HEK293 (cell line): ENCODE measurements around the gene AQR.

ENCODE experiments used
- CTCF ChIA-PET: fragments of 350-600 bp; formaldehyde crosslinking; extraction: SDS; loops from one replicate; lab custom pipeline; 2021; ENCODE audit warnings: antibody characterized with exemption; lab: Yijun Ruan, JAX
- POLR2A ChIA-PET: fragments of 300-600 bp; formaldehyde crosslinking; extraction: SDS; loops from one replicate; lab custom pipeline; 2020; ENCODE audit warnings: antibody characterized with exemption, inconsistent platforms; lab: Yijun Ruan, JAX
- H3K27ac ChIP-seq: fragments of 200-500 bp; sonication (Bioruptor generic); 2 replicates; pipeline ENCODE4 v1.5.1; 2014; ENCODE audit warnings: low read depth, low read length, control low read depth, inconsistent platforms; ENCODE audit errors: extremely low read depth
- H3K36me3 ChIP-seq, 2 experiments: fragments of 200-500 bp in 1 of 2; sonication (Bioruptor generic) in 1 of 2; 1 replicate in 1 of 2; 2 replicates in 1 of 2; pipeline ENCODE4 v1.5.1; 2014 to 2017; ENCODE audit warnings: inconsistent platforms in 2 of 2, low read length in 2 of 2; ENCODE audit not compliant: control insufficient read depth in 2 of 2, insufficient read depth in 1 of 2
- H3K4me1 ChIP-seq: fragments of 200-500 bp; sonication (Bioruptor generic); 2 replicates; pipeline ENCODE4 v1.5.1; 2014; ENCODE audit warnings: mild to moderate bottlenecking, low read length, inconsistent platforms; ENCODE audit not compliant: control insufficient read depth, insufficient read depth
- H3K4me3 ChIP-seq: 2 replicates; pipeline ENCODE4 v1.5.1; 2011; ENCODE audit warnings: low read depth, mild to moderate bottlenecking, control low read depth, low read length, moderate library complexity
- H3K9me3 ChIP-seq: fragments of 200-500 bp; sonication (Bioruptor generic); 2 replicates; pipeline ENCODE4 v1.5.1; 2014; ENCODE audit warnings: low read depth, low read length, inconsistent platforms; ENCODE audit not compliant: control insufficient read depth, insufficient read depth
- BCL11A ChIP-seq: fragments of 450-650 bp; formaldehyde crosslinking; IDR thresholded peaks from 2 replicates; pipeline ENCODE4 v1.5.1; 2016; ENCODE audit warnings: low read depth, missing biosample characterization, missing genetic modification characterization
- GLIS1 ChIP-seq: fragments of 450-650 bp; formaldehyde crosslinking; IDR thresholded peaks from 2 replicates; pipeline ENCODE4 v1.5.1; 2016; ENCODE audit warnings: missing biosample characterization, missing genetic modification characterization
- HOXA7 ChIP-seq: sonication (generic); formaldehyde crosslinking; IDR thresholded peaks from 2 replicates; pipeline ENCODE4 v1.8.1; 2022; ENCODE audit warnings: missing genetic modification reagents, borderline replicate concordance
- KLF7 ChIP-seq: fragments of 450-650 bp; formaldehyde crosslinking; IDR thresholded peaks from 2 replicates; pipeline ENCODE4 v1.5.1; 2016; ENCODE audit warnings: missing biosample characterization, missing genetic modification characterization, borderline replicate concordance
- MZF1 ChIP-seq: fragments of 450-650 bp; formaldehyde crosslinking; IDR thresholded peaks from 2 replicates; pipeline ENCODE4 v1.5.1; 2017; ENCODE audit warnings: missing biosample characterization, missing genetic modification characterization, borderline replicate concordance
- OSR2 ChIP-seq: fragments of 450-650 bp; formaldehyde crosslinking; IDR thresholded peaks from 2 replicates; pipeline ENCODE4 v1.5.1; 2016; ENCODE audit warnings: missing biosample characterization, missing genetic modification characterization
- TRIM28 ChIP-seq: IDR thresholded peaks from 2 replicates; pipeline ENCODE4 v1.6.1; 2011; ENCODE audit warnings: low read length, control low read depth, borderline replicate concordance
- ZBTB21 ChIP-seq: fragments of 450-650 bp; formaldehyde crosslinking; IDR thresholded peaks from 2 replicates; pipeline ENCODE4 v1.5.1; 2017; ENCODE audit warnings: missing biosample characterization, missing genetic modification characterization
- ZBTB48 ChIP-seq: fragments of 450-650 bp; formaldehyde crosslinking; IDR thresholded peaks from 2 replicates; pipeline ENCODE4 v1.5.1; 2016; ENCODE audit warnings: missing biosample characterization, missing genetic modification characterization
- ZNF114 ChIP-seq: fragments of 450-650 bp; formaldehyde crosslinking; IDR thresholded peaks from 2 replicates; pipeline ENCODE4 v1.5.0; 2017; ENCODE audit warnings: missing biosample characterization, missing genetic modification characterization
- ZNF169 ChIP-seq: fragments of 450-650 bp; formaldehyde crosslinking; IDR thresholded peaks from 2 replicates; pipeline ENCODE4 v1.5.1; 2016; ENCODE audit warnings: missing biosample characterization, missing genetic modification characterization
- ZNF239 ChIP-seq: fragments of 450-650 bp; formaldehyde crosslinking; IDR thresholded peaks from 2 replicates; pipeline ENCODE4 v1.5.1; 2016; ENCODE audit warnings: missing biosample characterization, missing genetic modification characterization
- ZNF248 ChIP-seq: fragments of 450-650 bp; formaldehyde crosslinking; IDR thresholded peaks from 2 replicates; pipeline ENCODE4 v1.5.1; 2017; ENCODE audit warnings: missing biosample characterization, missing genetic modification characterization
- ZNF274 ChIP-seq, 2 experiments: fragments of 200-500 bp in 1 of 2; fragments of 450-650 bp in 1 of 2; sonication (Bioruptor generic) in 1 of 2; formaldehyde crosslinking in 1 of 2; IDR thresholded peaks; 2 replicates each; pipeline versions ENCODE4 v1.5.1 to v1.6.1; 2014 to 2016; ENCODE audit warnings: borderline replicate concordance in 1 of 2, inconsistent platforms in 1 of 2, low read length in 1 of 2, missing biosample characterization in 1 of 2, missing genetic modification characterization in 1 of 2
- ZNF280C ChIP-seq: fragments of 450-650 bp; formaldehyde crosslinking; IDR thresholded peaks from 2 replicates; pipeline ENCODE4 v1.5.1; 2016; ENCODE audit warnings: missing biosample characterization, missing genetic modification characterization
- ZNF341 ChIP-seq: fragments of 450-650 bp; formaldehyde crosslinking; IDR thresholded peaks from 2 replicates; pipeline ENCODE4; 2016; ENCODE audit warnings: low read depth, missing biosample characterization, missing genetic modification characterization
- ZNF354C ChIP-seq: fragments of 450-650 bp; formaldehyde crosslinking; IDR thresholded peaks from 2 replicates; pipeline ENCODE4 v1.5.1; 2016; ENCODE audit warnings: missing biosample characterization, missing genetic modification characterization, low read depth, borderline replicate concordance
- ZNF473 ChIP-seq: fragments of 450-650 bp; formaldehyde crosslinking; IDR thresholded peaks from 2 replicates; pipeline ENCODE4 v1.5.1; 2017; ENCODE audit warnings: missing biosample characterization, missing genetic modification characterization
- ZNF501 ChIP-seq: fragments of 450-650 bp; formaldehyde crosslinking; IDR thresholded peaks from 2 replicates; pipeline ENCODE4 v1.5.1; 2016; ENCODE audit warnings: missing biosample characterization, missing genetic modification characterization
- ZNF510 ChIP-seq: fragments of 450-650 bp; formaldehyde crosslinking; IDR thresholded peaks from 2 replicates; pipeline ENCODE4 v1.5.1; 2018; ENCODE audit warnings: mild to moderate bottlenecking, missing genetic modification characterization, missing biosample characterization; ENCODE audit not compliant: insufficient replicate concordance
- ZNF555 ChIP-seq: fragments of 450-650 bp; formaldehyde crosslinking; conservative IDR thresholded peaks from 2 replicates; pipeline ENCODE4 v1.5.1; 2017; ENCODE audit warnings: missing biosample characterization, mild to moderate bottlenecking, missing genetic modification characterization, inconsistent platforms
- ZNF596 ChIP-seq: fragments of 450-650 bp; IDR thresholded peaks from 2 replicates; pipeline ENCODE4 v1.5.0; 2018; ENCODE audit warnings: missing biosample characterization, mild to moderate bottlenecking, missing genetic modification characterization, moderate library complexity
- ZNF654 ChIP-seq: fragments of 450-650 bp; formaldehyde crosslinking; IDR thresholded peaks from 2 replicates; pipeline ENCODE4 v1.5.1; 2016; ENCODE audit warnings: low read depth, missing biosample characterization, missing genetic modification characterization
- ZNF658 ChIP-seq: fragments of 450-650 bp; formaldehyde crosslinking; IDR thresholded peaks from 2 replicates; pipeline ENCODE4; 2016; ENCODE audit warnings: missing biosample characterization, missing genetic modification characterization
- ZNF791 ChIP-seq: fragments of 450-650 bp; formaldehyde crosslinking; IDR thresholded peaks from 2 replicates; pipeline ENCODE4 v1.5.1; 2016; ENCODE audit warnings: missing biosample characterization, missing genetic modification characterization
- ZNF792 ChIP-seq: fragments of 450-650 bp; formaldehyde crosslinking; IDR thresholded peaks from 2 replicates; pipeline ENCODE4 v1.5.1; 2016; ENCODE audit warnings: missing biosample characterization, missing genetic modification characterization
- ZSCAN23 ChIP-seq: fragments of 450-650 bp; formaldehyde crosslinking; IDR thresholded peaks from 2 replicates; pipeline ENCODE4 v1.5.1; 2016; ENCODE audit warnings: missing biosample characterization, missing genetic modification characterization
- TF ChIP-seq, protein P1 (sequence below): fragments of 450-650 bp; formaldehyde crosslinking; IDR thresholded peaks from 2 replicates; pipeline ENCODE4 v1.5.1; 2017; ENCODE audit warnings: missing biosample characterization, missing genetic modification characterization

Gene AQR

GRCh38 chr15:34942363-34942762 lies 27.2 kb downstream of the AQR start (continued):
- TF ChIP-seq ZNF473 (tag by site-specific recombination) (no peak), BCL11A (tag by site-specific recombination) (peak; percentile 66; the same call in 1 of the 2 replicates), OSR2 (tag by site-specific recombination) (peak; percentile 88), ZBTB21 (tag by site-specific recombination) (0 out of 2 replicates have a peak, but pooled peaks have one; percentile 15)
- TF ChIP-seq, protein P1, sequence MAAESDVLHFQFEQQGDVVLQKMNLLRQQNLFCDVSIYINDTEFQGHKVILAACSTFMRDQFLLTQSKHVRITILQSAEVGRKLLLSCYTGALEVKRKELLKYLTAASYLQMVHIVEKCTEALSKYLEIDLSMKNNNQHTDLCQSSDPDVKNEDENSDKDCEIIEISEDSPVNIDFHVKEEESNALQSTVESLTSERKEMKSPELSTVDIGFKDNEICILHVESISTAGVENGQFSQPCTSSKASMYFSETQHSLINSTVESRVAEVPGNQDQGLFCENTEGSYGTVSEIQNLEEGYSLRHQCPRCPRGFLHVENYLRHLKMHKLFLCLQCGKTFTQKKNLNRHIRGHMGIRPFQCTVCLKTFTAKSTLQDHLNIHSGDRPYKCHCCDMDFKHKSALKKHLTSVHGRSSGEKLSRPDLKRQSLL (tag by site-specific recombination), result no peak
- TF ChIP-seq, all 188 proteins: peak for 32

DNA sequence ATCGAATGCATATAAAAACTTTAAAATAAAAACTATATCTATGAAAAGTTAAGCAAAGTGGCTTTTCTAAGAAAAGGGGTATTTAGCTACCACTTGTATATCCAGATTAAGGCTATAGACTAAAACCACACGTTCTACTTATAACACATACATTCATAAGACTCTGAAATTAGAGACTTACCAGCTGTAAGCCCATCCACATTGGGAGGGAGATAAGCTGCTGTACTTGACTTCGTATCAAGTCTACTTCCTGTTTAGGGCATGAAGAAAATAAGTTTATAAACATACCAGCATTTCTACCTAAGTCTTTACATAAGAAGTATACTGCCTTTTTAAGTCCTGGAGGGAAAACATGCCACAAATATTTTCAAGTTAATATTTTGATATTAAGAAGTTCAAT lies 27.7 kb downstream of the AQR start:
- Histone ChIP-seq H3K36me3 (peaks cover 13 to 43% of the 10 kb centered on the region in 2 experiments), H3K9me3 (no peaks in the 10 kb centered on the region)
- ChIA-PET CTCF (interaction anchor here (0.5 kb wide), 1 partner anchor 279 kb away, joined by 6 read pairs; no protein-coding TSS in a partner anchor), POLR2A (no interaction called here)
- no peak for TF ChIP-seq GLIS1 (tag by site-specific recombination)
- TF ChIP-seq ZNF792, result no peak
- TF ChIP-seq ZNF658, result no peak
- TF ChIP-seq ZNF239 (tag by site-specific recombination), result no peak
- no peak for TF ChIP-seq HOXA7
- no peak for TF ChIP-seq ZNF114 (tag by site-specific recombination)
- no peak for TF ChIP-seq ZNF654 (tag by site-specific recombination)
- TF ChIP-seq ZNF473 (tag by site-specific recombination), result no peak
- TF ChIP-seq, all 188 proteins: peak for 0
- no peak overlapping the region for H3K4me3 ChIP-seq
- H3K4me1 ChIP-seq, result peaks cover 10% of the 10 kb centered on the region
- no peak overlapping the region for H3K27ac ChIP-seq

DNA sequence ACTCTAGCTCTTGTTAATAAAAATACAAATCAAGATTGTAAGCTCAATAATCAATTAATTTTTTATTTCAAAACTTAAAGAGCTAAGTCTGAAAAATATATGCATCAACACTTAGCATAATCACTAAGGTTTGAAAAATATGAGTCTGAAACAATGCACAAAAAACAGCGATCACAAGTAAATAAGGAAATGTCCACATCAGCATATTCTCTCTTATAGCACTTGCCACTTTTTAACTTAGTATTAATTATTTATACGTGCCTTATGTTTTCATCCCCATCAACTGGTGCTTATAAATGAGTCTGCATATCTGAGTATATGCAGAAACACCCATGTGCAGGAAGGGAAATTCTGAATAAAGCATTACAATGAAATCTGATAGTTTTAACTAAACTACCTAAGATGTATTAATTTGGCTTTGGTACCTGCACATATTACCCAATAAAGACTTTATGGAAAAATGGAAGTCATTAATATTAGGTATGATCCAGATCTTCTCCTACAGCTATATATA lies 28.3 kb downstream of the AQR start:
- Histone ChIP-seq H3K36me3 (peaks cover 13 to 43% of the 10 kb centered on the region in 2 experiments), H3K9me3 (no peaks in the 10 kb centered on the region), H3K27ac (no peak overlapping the region)
- ChIA-PET CTCF (no interaction called here), POLR2A (no interaction called here)
- TF ChIP-seq ZNF791 (tag by site-specific recombination), result no peak
- TF ChIP-seq ZBTB48 (tag by site-specific recombination), result no peak
- no peak for TF ChIP-seq ZNF248 (tag by site-specific recombination)
- no peak for TF ChIP-seq MZF1 (tag by site-specific recombination)
- TF ChIP-seq ZNF341, result no peak
- no peak for TF ChIP-seq ZNF274 (IDR thresholded peaks at IDR 0.05; ENCODE audit: low read length)
- TF ChIP-seq ZNF274 (tag by site-specific recombination; IDR thresholded peaks at IDR 0.05; ENCODE audit: borderline replicate concordance), result no peak
- TF ChIP-seq KLF7 (tag by site-specific recombination), result no peak
- TF ChIP-seq ZNF510 (tag by site-specific recombination), result no peak
- no peak for TF ChIP-seq ZNF280C (tag by site-specific recombination)
- no peak for TF ChIP-seq ZNF596 (tag by site-specific recombination)
- no peak for TF ChIP-seq ZSCAN23 (tag by site-specific recombination)
- no peak for TF ChIP-seq ZNF555
- TF ChIP-seq ZNF501 (tag by site-specific recombination), result no peak
- TF ChIP-seq ZNF169 (tag by site-specific recombination), result no peak
- TF ChIP-seq ZNF354C, result no peak
- no peak for TF ChIP-seq TRIM28
- TF ChIP-seq, all 188 proteins: peak for 0
- no peak overlapping the region for H3K4me3 ChIP-seq
- peaks cover 10% of the 10 kb centered on the region for H3K4me1 ChIP-seq
